ENCODE data around the gene C6orf141.
A peak's percentile ranks its signal among the peaks of the same experiment; 100 is the strongest.

Gene C6orf141

GRCh38 chr6:49550492-49551077 is at the start of gene C6orf141:
Gene C6orf141 (plus strand): TSS chr6:49550668. CDS start chr6:49550793, 125 bp downstream.
- peak; percentile 29 for DNase-seq (ENCODE audit: low read depth, low spot score)
- H3K27ac ChIP-seq, result peak within 1 kb of the TSS; percentile 94

DNA sequence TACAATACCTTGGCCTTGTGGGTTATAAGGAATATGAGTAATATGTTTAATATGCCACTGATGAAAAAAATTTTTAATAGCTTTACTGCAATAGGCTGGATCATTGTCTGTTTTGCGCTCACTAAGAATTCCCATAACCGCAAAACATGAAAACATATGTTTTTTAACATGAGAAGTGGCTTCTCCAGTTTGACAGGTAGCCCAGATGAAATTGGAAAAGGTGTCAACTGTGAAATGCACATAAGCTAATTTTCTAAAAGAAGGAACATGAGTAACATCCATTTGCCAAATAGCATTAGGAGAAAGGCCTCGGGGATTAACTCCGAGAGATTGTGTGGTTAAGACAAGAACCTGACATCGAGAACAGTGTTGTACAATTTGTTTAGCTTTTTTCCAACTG is 45.8 kb upstream of the C6orf141 start:
- H3K27ac ChIP-seq, result no peak overlapping the region
- DNase-seq (ENCODE audit: low read depth, low spot score), result no peak

DNA sequence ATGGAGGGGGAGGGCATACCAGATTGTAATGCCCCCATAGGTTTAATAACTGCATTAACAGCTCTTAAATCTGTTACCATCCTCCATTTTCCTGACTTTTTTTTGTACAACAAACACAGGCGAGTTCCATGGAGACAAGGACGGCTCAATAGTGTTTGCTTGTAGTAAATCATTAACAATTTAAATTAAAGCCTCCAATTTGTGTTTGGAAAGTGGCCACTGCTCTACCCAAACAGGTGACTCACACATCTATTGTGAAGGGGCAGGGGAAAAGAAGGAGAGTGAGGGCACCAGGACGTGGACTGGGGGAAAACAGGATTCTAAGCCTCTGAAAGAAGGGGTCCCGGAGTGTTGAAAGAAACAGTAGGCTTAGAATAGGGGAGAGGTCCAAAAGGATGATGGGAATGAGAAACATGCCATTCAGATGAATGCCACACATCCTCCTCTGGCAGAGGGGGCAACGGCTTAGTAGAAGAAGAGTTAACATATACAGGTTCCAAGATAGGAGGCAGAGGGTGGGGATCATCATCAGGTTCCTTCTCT is 43.8 kb upstream of the C6orf141 start:
- DNase-seq (ENCODE audit: low read depth, low spot score), result no peak

GRCh38 chr6:49509342-49509741 is 41.1 kb upstream of the C6orf141 start:
- H3K27ac ChIP-seq, result no peak overlapping the region
- no peak for DNase-seq (ENCODE audit: low read depth, low spot score)

More for the DNA sequence above, 43.8 kb upstream of the C6orf141 start:
- no peak overlapping the region for H3K27ac ChIP-seq

DNA sequence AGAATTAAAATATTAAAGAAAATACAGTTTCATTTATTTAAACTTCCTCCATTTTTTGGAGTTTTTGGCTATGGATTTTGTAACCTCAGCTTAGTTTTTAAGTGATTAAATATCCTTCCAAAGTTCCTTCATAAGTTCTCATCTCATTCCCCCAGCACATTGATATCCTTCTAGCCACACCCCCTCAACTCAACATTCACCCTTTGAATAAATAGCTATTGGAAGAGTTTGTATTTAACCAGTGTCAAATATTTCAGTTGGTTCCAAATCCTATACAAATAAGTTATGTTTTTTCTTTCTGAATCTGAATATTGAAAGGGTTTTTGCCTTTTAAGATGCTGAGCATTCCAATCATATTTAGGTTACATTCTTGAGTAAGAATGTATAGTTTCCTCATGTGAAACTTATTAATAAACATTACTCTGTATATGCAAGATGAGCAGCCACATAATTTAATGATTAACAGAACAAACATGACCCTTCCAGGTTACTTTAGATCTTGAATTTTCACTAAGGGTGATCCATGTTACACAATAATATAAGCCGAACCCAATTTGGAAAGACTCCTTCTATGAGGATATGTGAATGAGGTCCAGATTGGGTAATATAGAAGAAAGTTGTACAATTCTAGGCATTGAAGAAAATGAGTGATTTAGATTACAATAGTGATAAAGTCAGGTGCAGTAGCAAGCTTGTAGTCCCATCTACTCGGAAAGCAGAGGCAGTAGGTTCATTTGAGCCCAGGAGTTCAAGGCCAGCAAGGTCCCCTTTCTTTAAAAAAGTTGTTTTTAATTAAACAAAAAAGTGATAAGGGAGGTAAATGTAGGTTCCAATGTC is 37.1 kb upstream of the C6orf141 start:
- no peak for DNase-seq (ENCODE audit: low read depth, low spot score)
- no peak overlapping the region for H3K27ac ChIP-seq

DNA sequence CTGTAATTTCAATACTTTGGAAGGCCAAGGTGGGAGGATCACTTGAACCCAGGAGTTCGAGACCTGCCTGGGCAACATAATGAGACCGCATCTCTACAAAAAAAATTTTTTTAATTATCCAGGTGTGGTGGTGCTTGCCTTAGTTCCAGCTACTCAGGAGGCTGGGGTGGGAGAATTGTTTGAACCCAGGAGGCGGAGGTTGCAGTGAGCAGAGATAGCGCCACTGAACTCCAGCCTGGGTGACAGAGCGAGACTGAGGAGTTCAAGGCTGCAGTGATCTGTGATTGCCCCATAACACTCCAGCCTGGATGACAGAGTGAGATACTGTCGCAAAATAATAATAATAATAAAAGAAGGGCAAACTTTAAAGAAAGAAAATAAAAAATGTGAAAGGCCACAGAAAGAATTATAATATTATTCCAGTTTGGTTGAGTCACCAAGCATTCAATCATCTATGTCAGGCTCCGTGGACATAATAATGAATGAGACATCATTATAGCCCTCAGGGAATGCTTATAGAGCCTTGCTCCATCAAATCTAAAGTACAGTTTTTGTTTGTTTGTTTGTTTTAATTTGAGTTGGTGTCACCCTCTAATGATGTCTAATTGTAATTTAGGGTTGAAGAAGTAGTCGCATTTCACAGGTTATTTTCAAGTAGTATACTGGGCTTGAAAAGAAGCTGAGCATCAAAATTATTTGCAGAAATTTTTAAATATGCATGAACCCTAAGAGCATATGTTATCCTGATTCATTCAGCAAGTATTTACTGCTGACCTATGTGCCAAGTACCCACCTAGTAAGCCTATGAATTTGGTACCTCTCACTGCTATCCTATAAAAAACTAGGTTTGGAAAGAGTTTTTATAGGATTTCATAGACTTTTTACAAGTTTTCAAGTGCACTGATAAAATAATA is 35.6 kb upstream of the C6orf141 start:
- peak overlapping the region; percentile 20 for H3K27ac ChIP-seq

GRCh38 chr6:49515485-49516146 is 34.9 kb upstream of the C6orf141 start:
- peak overlapping the region; percentile 20 for H3K27ac ChIP-seq
- DNase-seq (ENCODE audit: low read depth, low spot score), result no peak

More for the DNA sequence above, 35.6 kb upstream of the C6orf141 start:
- DNase-seq (ENCODE audit: low read depth, low spot score), result no peak

GRCh38 chr6:49516147-49516505 is 34.3 kb upstream of the C6orf141 start:
- DNase-seq (ENCODE audit: low read depth, low spot score), result peak; percentile 36

GRCh38 chr6:49517919-49518318 is 32.5 kb upstream of the C6orf141 start:
- H3K27ac ChIP-seq, result no peak overlapping the region
- no peak for DNase-seq (ENCODE audit: low read depth, low spot score)

More at GRCh38 chr6:49516147-49516505, 34.3 kb upstream of the C6orf141 start:
- peak overlapping the region; percentile 20 for H3K27ac ChIP-seq

- no peak for DNase-seq (ENCODE audit: low read depth, low spot score)
Observed at GRCh38 chr6:49519660-49520059, 30.8 kb upstream of the C6orf141 start.

GRCh38 chr6:49522710-49523593 is 27.5 kb upstream of the C6orf141 start:
- DNase-seq (ENCODE audit: low read depth, low spot score), result no peak
- no peak overlapping the region for H3K27ac ChIP-seq

More at GRCh38 chr6:49519660-49520059, 30.8 kb upstream of the C6orf141 start:
- H3K27ac ChIP-seq, result no peak overlapping the region

DNA sequence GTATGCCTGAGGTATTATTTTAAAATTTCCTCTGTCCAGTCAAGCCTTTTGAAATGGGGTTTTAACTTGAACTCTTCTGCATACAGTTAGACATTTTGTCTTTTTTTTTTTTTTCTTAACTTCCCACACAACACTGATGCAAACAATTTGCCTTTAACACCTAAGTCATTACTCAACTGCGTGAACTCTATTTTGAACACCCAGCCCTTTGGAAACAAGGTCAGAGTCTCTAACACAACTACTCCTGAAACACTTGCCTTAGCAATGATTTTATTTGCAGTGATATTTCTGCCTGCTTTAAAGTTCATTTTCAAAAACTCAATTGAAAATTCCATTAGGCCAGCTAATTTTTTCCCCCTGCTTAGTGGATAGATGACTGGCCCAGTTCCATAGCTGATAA is 26.6 kb upstream of the C6orf141 start:
- DNase-seq (ENCODE audit: low read depth, low spot score), result no peak
- no peak overlapping the region for H3K27ac ChIP-seq

- no peak overlapping the region for H3K27ac ChIP-seq
- no peak for DNase-seq (ENCODE audit: low read depth, low spot score)
Observed at GRCh38 chr6:49524541-49524940, 25.9 kb upstream of the C6orf141 start.

DNA sequence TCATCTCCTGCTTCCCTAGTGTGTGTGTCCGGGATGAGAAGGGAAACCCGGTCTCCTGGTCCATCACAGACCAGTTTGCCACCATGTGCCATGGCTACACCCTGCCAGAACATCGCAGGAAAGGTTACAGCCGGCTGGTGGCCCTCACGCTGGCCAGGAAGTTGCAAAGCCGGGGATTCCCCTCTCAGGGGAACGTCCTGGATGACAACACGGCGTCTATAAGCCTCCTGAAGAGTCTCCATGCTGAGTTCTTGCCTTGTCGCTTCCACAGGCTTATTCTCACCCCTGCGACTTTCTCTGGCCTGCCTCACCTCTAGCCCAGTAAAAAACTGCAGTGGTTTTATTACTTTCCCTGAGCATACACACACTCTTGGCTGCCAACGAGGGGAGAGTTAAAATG is 23.9 kb upstream of the C6orf141 start:
- no peak overlapping the region for H3K27ac ChIP-seq
- no peak for DNase-seq (ENCODE audit: low read depth, low spot score)

GRCh38 chr6:49527320-49527719 is 23.1 kb upstream of the C6orf141 start:
- DNase-seq (ENCODE audit: low read depth, low spot score), result no peak
- H3K27ac ChIP-seq, result no peak overlapping the region

DNA sequence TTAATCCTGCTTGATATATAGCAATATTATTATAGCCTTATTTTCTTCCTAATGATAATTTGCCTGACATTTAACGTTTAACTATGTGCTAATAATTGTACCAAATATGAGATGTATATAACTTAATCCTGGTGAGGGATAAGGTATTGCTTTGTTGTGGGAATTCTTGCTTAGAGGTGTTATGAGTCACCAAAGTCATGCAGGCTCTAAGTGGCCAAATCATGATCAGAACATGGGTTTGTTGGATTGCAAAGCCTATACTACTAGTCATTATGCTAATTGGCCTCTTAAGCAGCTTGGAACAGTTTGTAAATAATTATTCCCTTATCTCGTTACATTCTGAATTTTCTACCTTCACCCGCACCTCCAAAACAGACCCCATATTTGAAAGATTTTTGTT is 21.9 kb upstream of the C6orf141 start:
- DNase-seq (ENCODE audit: low read depth, low spot score), result no peak
- no peak overlapping the region for H3K27ac ChIP-seq

GRCh38 chr6:49530141-49530776 is 20.2 kb upstream of the C6orf141 start:
- no peak for DNase-seq (ENCODE audit: low read depth, low spot score)
- H3K27ac ChIP-seq, result no peak overlapping the region

- DNase-seq (ENCODE audit: low read depth, low spot score), result peak; percentile 18
Observed at GRCh38 chr6:49531774-49532569, 18.5 kb upstream of the C6orf141 start.

More at GRCh38 chr6:49531774-49532569, 18.5 kb upstream of the C6orf141 start:
- no peak overlapping the region for H3K27ac ChIP-seq
